ENCODE measurements around the gene ANKRD63. TPM values are rescaled to one million over a fixed set of nuclear protein-coding genes. Genes with fewer than 3 reads are reported as not detected.

ANKRD63 gene
- total RNA-seq, 1 experiment from 2014 or later: not detected

- H3K9me3 ChIP-seq: no peaks in the 10 kb centered on the region
These were observed 48.9 kb downstream of the ANKRD63 start for GRCh38 chr15:40233727-40234577.

GRCh38 chr15:40232625-40233070, 50.2 kb downstream of the ANKRD63 start:
- H3K4me3 ChIP-seq: no peak overlapping the region
- no peaks in the 10 kb centered on the region for H3K9me3 ChIP-seq
- no peaks in the 10 kb centered on the region for H3K27me3 ChIP-seq
- peak; percentile 86 for DNase-seq
- H3K36me3 ChIP-seq: peaks cover 8% of the 10 kb centered on the region

More at GRCh38 chr15:40233727-40234577, 48.9 kb downstream of the ANKRD63 start:
- H3K27me3 ChIP-seq: no peaks in the 10 kb centered on the region
- no peak for DNase-seq
- H3K4me3 ChIP-seq: no peak overlapping the region
- peaks cover 4% of the 10 kb centered on the region for H3K36me3 ChIP-seq

Other genes starting within 250 kb of the ANKRD63 start
- gene SRP14, start 243.9 kb downstream of the ANKRD63 start, total RNA-seq (2014; rRNA removed; shearing (Covaris generic); ENCODE audit: low replicate concordance): 134 and 205 TPM in 2 replicates
- gene BMF, start 174.2 kb downstream of the ANKRD63 start, total RNA-seq (2014; rRNA removed; shearing (Covaris generic); ENCODE audit: low replicate concordance): 0.20 TPM in 1 of 2 replicates, not detected in the other
- 49.2 and 55.0 TPM in 2 replicates for gene BUB1B, start 122.0 kb downstream of the ANKRD63 start, total RNA-seq (2014; rRNA removed; shearing (Covaris generic); ENCODE audit: low replicate concordance)
- gene PAK6, start 44.0 kb downstream of the ANKRD63 start, total RNA-seq (2014; rRNA removed; shearing (Covaris generic); ENCODE audit: low replicate concordance): 3.9 TPM in 1 of 2 replicates, not detected in the other
- gene PLCB2, start 24.9 kb upstream of the ANKRD63 start, total RNA-seq (2014; rRNA removed; shearing (Covaris generic); ENCODE audit: low replicate concordance): not detected in 2 replicates
- 8.9 and 9.6 TPM in 2 replicates for gene INAFM2, start 40.6 kb upstream of the ANKRD63 start, total RNA-seq (2014; rRNA removed; shearing (Covaris generic); ENCODE audit: low replicate concordance)
- 4.0 and 8.2 TPM in 2 replicates for gene CCDC9B, start 57.9 kb upstream of the ANKRD63 start, total RNA-seq (2014; rRNA removed; shearing (Covaris generic); ENCODE audit: low replicate concordance)
- not detected in 2 replicates for gene PHGR1, start 68.0 kb upstream of the ANKRD63 start, total RNA-seq (2014; rRNA removed; shearing (Covaris generic); ENCODE audit: low replicate concordance)
- 0.37 and 0.43 TPM in 2 replicates for gene DISP2, start 75.2 kb upstream of the ANKRD63 start, total RNA-seq (2014; rRNA removed; shearing (Covaris generic); ENCODE audit: low replicate concordance)
- gene KNSTRN, start 99.7 kb upstream of the ANKRD63 start, total RNA-seq (2014; rRNA removed; shearing (Covaris generic); ENCODE audit: low replicate concordance): 72.1 and 101 TPM in 2 replicates
- gene IVD, start 122.7 kb upstream of the ANKRD63 start, total RNA-seq (2014; rRNA removed; shearing (Covaris generic); ENCODE audit: low replicate concordance): 25.6 and 43.7 TPM in 2 replicates
- 5.9 and 8.2 TPM in 2 replicates for gene BAHD1, start 157.9 kb upstream of the ANKRD63 start, total RNA-seq (2014; rRNA removed; shearing (Covaris generic); ENCODE audit: low replicate concordance)
- 12.4 and 12.5 TPM in 2 replicates for gene CHST14, start 187.9 kb upstream of the ANKRD63 start, total RNA-seq (2014; rRNA removed; shearing (Covaris generic); ENCODE audit: low replicate concordance)